VCaP (cell line): Measurements from ENCODE around the gene CADPS.

ENCODE experiments used
- H3K27ac ChIP-seq: fragments of 450-650 bp; 2 replicates; pipeline ENCODE4 v1.5.1; 2017
- CTCF ChIP-seq: fragments of 450-650 bp; conservative IDR thresholded peaks from 2 replicates; pipeline ENCODE4 v1.5.1; 2017; ENCODE audit warnings: mild to moderate bottlenecking, moderate library complexity

Gene CADPS

GRCh38 chr3:62365391-62366125 is 509.7 kb downstream of the CADPS start:
- TF ChIP-seq CTCF: no peak
- H3K27ac ChIP-seq: no peak overlapping the region

GRCh38 chr3:62364191-62364590 is 511.0 kb downstream of the CADPS start:
- no peak for TF ChIP-seq CTCF
- no peak overlapping the region for H3K27ac ChIP-seq

- H3K27ac ChIP-seq: no peak overlapping the region
- no peak for TF ChIP-seq CTCF
Measured at GRCh38 chr3:62363275-62363674, 511.9 kb downstream of the CADPS start.

- TF ChIP-seq CTCF: no peak
- H3K27ac ChIP-seq: no peak overlapping the region
Measured at GRCh38 chr3:62361824-62362223, 513.4 kb downstream of the CADPS start.

GRCh38 chr3:62361261-62361660 is 514.0 kb downstream of the CADPS start:
- no peak overlapping the region for H3K27ac ChIP-seq
- TF ChIP-seq CTCF: no peak

- TF ChIP-seq CTCF: no peak
Measured at GRCh38 chr3:62359531-62359930, 515.7 kb downstream of the CADPS start.

GRCh38 chr3:62356356-62356755 is 518.9 kb downstream of the CADPS start:
- no peak overlapping the region for H3K27ac ChIP-seq
- TF ChIP-seq CTCF: no peak

More at GRCh38 chr3:62359531-62359930, 515.7 kb downstream of the CADPS start:
- no peak overlapping the region for H3K27ac ChIP-seq
